HPDE6-E6E7 (cell line): Measurements from ENCODE around the gene MMP14.
"Not testable (repeated sequence)": the region's sequence is repeated elsewhere in the genome, so short reads cannot be mapped to it uniquely, and the experiment has no call there.

Source experiments
- DNase-seq: peaks from one replicate; pipeline ENCODE4 v3.0.0; 2011; ENCODE audit warnings: missing footprints; ENCODE audit errors: extremely low spot score

MMP14 gene

GRCh38 chr14:22836301-22837113 lies at the start of gene MMP14:
TSS of gene MMP14 (plus strand) at chr14:22836585. CDS start at chr14:22836818, 233 bp downstream.
- DNase-seq, result no peak

GRCh38 chr14:22786685-22787084 lies 49.7 kb upstream of the MMP14 start:
- no peak for DNase-seq

- DNase-seq, result no peak
Measured at GRCh38 chr14:22791301-22791700, 45.1 kb upstream of the MMP14 start.

- DNase-seq, result no peak
Measured at GRCh38 chr14:22792158-22792557, 44.2 kb upstream of the MMP14 start.

GRCh38 chr14:22793550-22793949 lies 42.8 kb upstream of the MMP14 start:
- not testable (repeated sequence) for DNase-seq

GRCh38 chr14:22793976-22794375 lies 42.4 kb upstream of the MMP14 start:
- no peak for DNase-seq

- no peak for DNase-seq
Measured at GRCh38 chr14:22794551-22794951, 41.8 kb upstream of the MMP14 start.

- no peak for DNase-seq
Measured at GRCh38 chr14:22796087-22796707, 40.2 kb upstream of the MMP14 start.

- DNase-seq, result no peak
Measured at GRCh38 chr14:22797017-22797917, 39.1 kb upstream of the MMP14 start.

GRCh38 chr14:22798528-22798927 lies 37.9 kb upstream of the MMP14 start:
- no peak for DNase-seq

GRCh38 chr14:22800346-22800745 lies 36.0 kb upstream of the MMP14 start:
- DNase-seq, result no peak

GRCh38 chr14:22801716-22802115 lies 34.7 kb upstream of the MMP14 start:
- DNase-seq, result no peak

- no peak for DNase-seq
Measured at GRCh38 chr14:22802860-22803686, 33.3 kb upstream of the MMP14 start.

GRCh38 chr14:22803687-22803974 lies 32.8 kb upstream of the MMP14 start:
- no peak for DNase-seq

GRCh38 chr14:22805235-22805634 lies 31.1 kb upstream of the MMP14 start:
- DNase-seq, result not testable (repeated sequence)

GRCh38 chr14:22807432-22808087 lies 28.8 kb upstream of the MMP14 start:
- no peak for DNase-seq

GRCh38 chr14:22808388-22809209 lies 27.8 kb upstream of the MMP14 start:
- no peak for DNase-seq

GRCh38 chr14:22811722-22812121 lies 24.7 kb upstream of the MMP14 start:
- DNase-seq, result no peak

GRCh38 chr14:22812744-22813143 lies 23.6 kb upstream of the MMP14 start:
- no peak for DNase-seq

- no peak for DNase-seq
Measured at GRCh38 chr14:22813145-22813544, 23.2 kb upstream of the MMP14 start.
